GM10266 (cell line): Measurements from ENCODE around the gene SH2D6.

Experiments
- DNase-seq: peaks from one replicate; pipeline ENCODE4 v3.0.0; 2012; ENCODE audit errors: extremely low spot score
- TF ChIP-seq, protein P1 (sequence below): IDR thresholded peaks from 2 replicates; pipeline ENCODE4 v1.5.1; 2012; ENCODE audit warnings: mild to moderate bottlenecking, low read depth; ENCODE audit not compliant: control insufficient read depth, insufficient read depth; ENCODE audit errors: missing control alignments

SH2D6 gene

DNA sequence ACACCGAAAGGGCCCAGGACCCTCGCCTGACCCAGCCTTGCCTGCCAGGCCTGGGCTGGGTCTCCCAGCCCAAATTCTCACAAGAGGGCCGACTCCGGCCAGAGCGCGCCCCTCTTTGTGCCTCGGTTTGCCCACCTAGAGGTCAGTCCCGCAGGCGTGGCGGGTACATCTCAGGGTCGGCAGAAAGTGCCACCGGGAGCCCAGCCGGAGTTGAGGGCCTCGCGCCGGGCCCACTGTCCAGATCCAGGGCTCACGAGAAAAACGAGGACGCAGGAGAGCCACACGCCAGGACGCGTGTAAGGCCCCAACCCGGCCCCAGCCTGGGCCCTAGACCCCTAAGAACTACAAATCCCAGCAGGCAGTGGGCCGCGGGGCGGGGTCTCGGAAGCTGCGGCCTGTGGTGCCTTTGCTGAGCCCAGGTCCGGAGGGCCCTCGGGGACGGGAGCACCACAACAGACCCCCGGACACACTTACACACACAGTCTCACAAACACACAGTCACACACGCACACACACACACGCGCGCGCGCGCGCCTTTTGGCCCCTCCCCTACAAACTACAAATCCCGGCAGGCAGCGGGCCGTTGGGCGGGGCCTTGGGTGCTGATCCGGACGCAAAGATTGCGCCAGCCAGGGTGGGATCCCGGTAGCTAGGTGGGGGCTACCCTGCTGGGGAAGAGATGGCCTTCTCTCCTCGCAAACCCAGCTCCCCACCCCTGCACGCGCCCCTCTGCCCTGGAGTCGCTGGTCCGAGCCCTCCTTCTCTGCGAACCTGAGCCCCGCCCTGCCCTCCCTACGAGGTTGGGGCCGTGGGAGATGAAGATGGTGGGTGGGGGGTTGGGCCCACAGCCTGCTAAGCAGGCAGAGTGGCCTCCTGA, at the start of gene SH2D6:
Gene SH2D6, plus strand, starts transcription at position 583 of the 877 bp plus-strand sequence. CDS start 10,752 bp downstream, outside the sequence.
- peak; percentile 90 for DNase-seq
- TF ChIP-seq, protein P1, sequence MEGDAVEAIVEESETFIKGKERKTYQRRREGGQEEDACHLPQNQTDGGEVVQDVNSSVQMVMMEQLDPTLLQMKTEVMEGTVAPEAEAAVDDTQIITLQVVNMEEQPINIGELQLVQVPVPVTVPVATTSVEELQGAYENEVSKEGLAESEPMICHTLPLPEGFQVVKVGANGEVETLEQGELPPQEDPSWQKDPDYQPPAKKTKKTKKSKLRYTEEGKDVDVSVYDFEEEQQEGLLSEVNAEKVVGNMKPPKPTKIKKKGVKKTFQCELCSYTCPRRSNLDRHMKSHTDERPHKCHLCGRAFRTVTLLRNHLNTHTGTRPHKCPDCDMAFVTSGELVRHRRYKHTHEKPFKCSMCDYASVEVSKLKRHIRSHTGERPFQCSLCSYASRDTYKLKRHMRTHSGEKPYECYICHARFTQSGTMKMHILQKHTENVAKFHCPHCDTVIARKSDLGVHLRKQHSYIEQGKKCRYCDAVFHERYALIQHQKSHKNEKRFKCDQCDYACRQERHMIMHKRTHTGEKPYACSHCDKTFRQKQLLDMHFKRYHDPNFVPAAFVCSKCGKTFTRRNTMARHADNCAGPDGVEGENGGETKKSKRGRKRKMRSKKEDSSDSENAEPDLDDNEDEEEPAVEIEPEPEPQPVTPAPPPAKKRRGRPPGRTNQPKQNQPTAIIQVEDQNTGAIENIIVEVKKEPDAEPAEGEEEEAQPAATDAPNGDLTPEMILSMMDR = no peak

GRCh38 chr2:85368921-85369320, 49.6 kb upstream of the SH2D6 start:
- TF ChIP-seq, protein P1 = no peak
- DNase-seq = no peak

GRCh38 chr2:85369500-85369899, 49.0 kb upstream of the SH2D6 start:
- no peak for DNase-seq
- TF ChIP-seq, protein P1 = no peak

- no peak for DNase-seq
Observed at GRCh38 chr2:85371045-85371444, 47.5 kb upstream of the SH2D6 start.

GRCh38 chr2:85376291-85377065, 42.0 kb upstream of the SH2D6 start:
- no peak for DNase-seq
- TF ChIP-seq, protein P1 = no peak

More at GRCh38 chr2:85371045-85371444, 47.5 kb upstream of the SH2D6 start:
- TF ChIP-seq, protein P1 = no peak

DNA sequence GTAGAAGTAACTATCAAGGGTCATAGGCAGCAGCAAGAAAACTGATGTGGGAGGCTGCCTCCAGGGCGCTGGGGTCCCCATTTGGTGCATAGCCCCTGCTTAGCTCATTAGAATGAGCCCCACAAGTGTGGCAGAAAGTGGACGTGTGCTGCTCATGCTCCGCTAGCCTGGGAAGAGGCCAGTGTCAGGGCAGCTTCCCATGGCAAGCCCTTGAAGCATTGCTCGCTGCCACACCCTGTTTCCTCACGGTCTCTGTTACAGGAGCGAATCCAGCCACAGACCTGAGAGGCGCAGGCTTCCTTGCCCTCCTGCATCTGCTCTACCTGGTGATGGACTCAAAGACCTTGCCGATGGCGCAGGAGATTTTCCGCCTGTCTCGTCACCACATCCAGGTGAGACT, 41.4 kb upstream of the SH2D6 start:
- TF ChIP-seq, protein P1 = no peak
- no peak for DNase-seq
